ENCODE data around the gene ITCH. TPM values are rescaled to one million over a fixed set of nuclear protein-coding genes. Genes with fewer than 3 reads are reported as not detected.
"Not testable (repeated sequence)": the region's sequence is repeated elsewhere in the genome, so short reads cannot be mapped to it uniquely, and the experiment has no call there.

The ITCH gene
- total RNA-seq, 2 experiments from 2014 or later, result 44.2 to 47.0 TPM

DNA sequence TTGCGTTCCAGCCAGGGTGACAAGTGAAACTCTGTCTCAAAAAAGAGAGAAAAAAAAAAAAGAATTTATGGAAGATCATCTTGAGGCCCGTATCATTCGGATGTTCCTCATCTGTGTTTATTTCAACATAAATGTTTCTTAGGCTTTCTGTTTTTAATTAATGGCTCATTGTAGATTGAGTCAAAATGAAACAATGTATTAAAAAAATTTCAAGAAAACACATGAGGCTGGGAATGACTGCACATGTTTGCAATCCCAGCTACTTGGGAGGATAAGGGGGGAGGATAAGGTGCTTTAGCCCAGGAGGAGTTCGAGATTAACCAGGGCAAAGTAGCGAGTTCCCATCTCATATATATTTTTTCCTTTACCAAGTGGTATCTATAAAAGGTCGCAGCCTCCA, 47.3 kb downstream of the ITCH start:
- no peak overlapping the region for H3K4me3 ChIP-seq (ENCODE audit: low read length)
- peaks cover 57% of the 10 kb centered on the region for H3K36me3 ChIP-seq (ENCODE audit: insufficient read depth, low read length)
- no peak overlapping the region for H3K27ac ChIP-seq (ENCODE audit: low read depth in 1 of 2, low read length in 2 of 2)
- peaks cover 9% of the 10 kb centered on the region for H3K4me1 ChIP-seq (ENCODE audit: insufficient read depth, low read length)
- intact Hi-C loops (cut with DNase I, micrococcal nuclease), result no loop called here
- H3K27me3 ChIP-seq (ENCODE audit: control insufficient read depth in 1 of 2, insufficient read depth in 2 of 2, low read length in 2 of 2), result no peaks in the 10 kb centered on the region
- ATAC-seq (ENCODE audit: poor library complexity), result no peak
- Mint-ChIP-seq H3K27me3 (no peaks in the 10 kb centered on the region), H3K36me3 (ENCODE audit: low read depth) (peaks cover 66% of the 10 kb centered on the region), H3K9me3 (no peaks in the 10 kb centered on the region), H3K4me3 (no peak overlapping the region), H3K27ac (no peak overlapping the region), H3K4me1 (ENCODE audit: low read depth) (peaks cover 24% of the 10 kb centered on the region)
- DNase-seq, result no peak
- ChIA-PET CTCF (no interaction called here), POLR2A (no interaction called here)
- no peaks in the 10 kb centered on the region for H3K9me3 ChIP-seq (ENCODE audit: control insufficient read depth in 1 of 2, insufficient read depth in 1 of 2, low read length in 2 of 2)
- TF ChIP-seq, protein P1, sequence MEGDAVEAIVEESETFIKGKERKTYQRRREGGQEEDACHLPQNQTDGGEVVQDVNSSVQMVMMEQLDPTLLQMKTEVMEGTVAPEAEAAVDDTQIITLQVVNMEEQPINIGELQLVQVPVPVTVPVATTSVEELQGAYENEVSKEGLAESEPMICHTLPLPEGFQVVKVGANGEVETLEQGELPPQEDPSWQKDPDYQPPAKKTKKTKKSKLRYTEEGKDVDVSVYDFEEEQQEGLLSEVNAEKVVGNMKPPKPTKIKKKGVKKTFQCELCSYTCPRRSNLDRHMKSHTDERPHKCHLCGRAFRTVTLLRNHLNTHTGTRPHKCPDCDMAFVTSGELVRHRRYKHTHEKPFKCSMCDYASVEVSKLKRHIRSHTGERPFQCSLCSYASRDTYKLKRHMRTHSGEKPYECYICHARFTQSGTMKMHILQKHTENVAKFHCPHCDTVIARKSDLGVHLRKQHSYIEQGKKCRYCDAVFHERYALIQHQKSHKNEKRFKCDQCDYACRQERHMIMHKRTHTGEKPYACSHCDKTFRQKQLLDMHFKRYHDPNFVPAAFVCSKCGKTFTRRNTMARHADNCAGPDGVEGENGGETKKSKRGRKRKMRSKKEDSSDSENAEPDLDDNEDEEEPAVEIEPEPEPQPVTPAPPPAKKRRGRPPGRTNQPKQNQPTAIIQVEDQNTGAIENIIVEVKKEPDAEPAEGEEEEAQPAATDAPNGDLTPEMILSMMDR (IDR thresholded peaks at IDR 0.05), result no peak

DNA sequence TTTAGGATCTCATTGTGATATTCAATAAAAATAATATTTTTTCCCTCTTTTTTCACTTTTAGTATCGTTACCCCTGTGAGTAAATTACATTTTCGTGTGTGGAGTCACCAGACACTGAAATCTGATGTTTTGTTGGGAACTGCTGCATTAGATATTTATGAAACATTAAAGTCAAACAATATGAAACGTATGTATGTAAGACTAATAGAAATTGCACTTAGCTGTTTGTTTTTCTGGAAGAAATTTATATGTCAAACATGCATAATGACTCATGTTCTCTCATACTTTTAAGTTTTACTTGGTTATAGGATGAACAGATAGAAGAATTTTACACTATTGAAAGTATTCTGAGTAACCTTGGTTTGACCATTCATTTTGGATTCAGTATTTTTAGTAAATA, 49.4 kb downstream of the ITCH start:
- Histone ChIP-seq H3K4me1 (ENCODE audit: insufficient read depth, low read length) (no peaks in the 10 kb centered on the region), H3K9me3 (ENCODE audit: control insufficient read depth in 1 of 2, insufficient read depth in 1 of 2, low read length in 2 of 2) (no peaks in the 10 kb centered on the region), H3K27ac (ENCODE audit: low read depth in 1 of 2, low read length in 2 of 2) (no peak overlapping the region), H3K36me3 (ENCODE audit: insufficient read depth, low read length) (peaks cover 67% of the 10 kb centered on the region), H3K4me3 (ENCODE audit: low read length) (no peak overlapping the region), H3K27me3 (ENCODE audit: control insufficient read depth in 1 of 2, insufficient read depth in 2 of 2, low read length in 2 of 2) (no peaks in the 10 kb centered on the region)
- H3K27ac Mint-ChIP-seq, result no peak overlapping the region
- CTCF ChIA-PET, result no interaction called here
- H3K4me1 Mint-ChIP-seq (ENCODE audit: low read depth), result peaks cover 13% of the 10 kb centered on the region
- TF ChIP-seq, protein P1 (IDR thresholded peaks at IDR 0.05), result no peak
- peaks cover 82% of the 10 kb centered on the region for H3K36me3 Mint-ChIP-seq (ENCODE audit: low read depth)
- ATAC-seq (ENCODE audit: poor library complexity) (no peak), DNase-seq (no peak)
- POLR2A ChIA-PET, result no interaction called here
- no peaks in the 10 kb centered on the region for H3K9me3 Mint-ChIP-seq
- intact Hi-C loops (cut with DNase I, micrococcal nuclease), result no loop called here
- H3K27me3 Mint-ChIP-seq, result no peaks in the 10 kb centered on the region
- H3K4me3 Mint-ChIP-seq, result no peak overlapping the region

DNA sequence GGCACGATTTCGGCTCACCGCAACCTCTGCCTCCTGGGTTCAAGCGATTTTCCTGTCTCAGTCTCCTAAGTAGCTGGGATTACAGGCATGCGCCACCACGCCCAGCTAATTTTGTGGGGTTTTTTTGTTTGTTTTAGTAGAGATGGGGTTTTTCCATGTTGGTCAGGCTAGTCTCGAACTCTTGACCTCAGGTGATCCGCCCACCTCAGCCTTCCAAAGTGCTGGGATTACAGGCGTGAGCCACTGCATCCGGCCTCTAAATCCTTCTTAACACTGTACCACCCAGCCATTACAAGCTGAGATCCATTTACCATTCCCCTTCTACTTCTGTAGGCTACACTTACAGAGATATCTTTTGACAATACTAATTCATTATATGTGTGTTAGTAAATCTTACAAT, 51.5 kb downstream of the ITCH start:
- H3K27ac ChIP-seq (ENCODE audit: low read depth in 1 of 2, low read length in 2 of 2); H3K4me3 ChIP-seq (ENCODE audit: low read length); DNase-seq; H3K4me1 ChIP-seq (ENCODE audit: insufficient read depth, low read length); intact Hi-C loops (cut with DNase I, micrococcal nuclease); ATAC-seq (ENCODE audit: poor library complexity); H3K4me1 Mint-ChIP-seq (ENCODE audit: low read depth); H3K27me3 Mint-ChIP-seq; H3K27me3 ChIP-seq (ENCODE audit: control insufficient read depth in 1 of 2, insufficient read depth in 2 of 2, low read length in 2 of 2); H3K9me3 ChIP-seq (ENCODE audit: control insufficient read depth in 1 of 2, insufficient read depth in 1 of 2, low read length in 2 of 2); POLR2A ChIA-PET; H3K4me3 Mint-ChIP-seq; H3K27ac Mint-ChIP-seq; H3K9me3 Mint-ChIP-seq: not testable (repeated sequence)
- peaks cover 73% of the 10 kb centered on the region for H3K36me3 ChIP-seq (ENCODE audit: insufficient read depth, low read length)
- CTCF ChIA-PET, result interaction anchor here (1.0 kb wide), 1 partner anchor 39 kb away, joined by 3 read pairs; no protein-coding TSS in a partner anchor
- H3K36me3 Mint-ChIP-seq (ENCODE audit: low read depth), result peaks cover 78% of the 10 kb centered on the region

DNA sequence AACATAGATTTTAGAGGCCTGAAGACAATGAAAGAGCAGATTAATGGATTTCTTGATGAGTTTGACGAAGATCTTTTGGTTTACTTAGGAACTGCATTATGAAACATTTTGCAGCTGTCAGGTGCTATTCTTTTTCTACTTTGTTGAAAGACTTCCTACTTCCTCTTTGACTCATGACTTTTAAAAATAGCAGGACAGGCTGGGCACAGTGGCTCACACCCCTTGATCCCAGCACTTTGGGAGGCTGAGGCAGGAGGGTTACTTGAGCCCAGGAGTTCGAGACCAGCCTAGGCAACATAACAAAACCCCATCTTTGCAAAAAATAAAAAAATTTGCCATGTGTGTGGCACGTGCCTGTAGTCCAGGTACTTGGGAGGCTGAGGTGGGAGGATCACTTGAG, 52.0 kb downstream of the ITCH start:
- H3K4me1 Mint-ChIP-seq (ENCODE audit: low read depth), result peaks cover 7% of the 10 kb centered on the region
- no peaks in the 10 kb centered on the region for H3K27me3 Mint-ChIP-seq
- H3K9me3 Mint-ChIP-seq, result no peaks in the 10 kb centered on the region
- H3K36me3 ChIP-seq (ENCODE audit: insufficient read depth, low read length), result peaks cover 69% of the 10 kb centered on the region
- no peaks in the 10 kb centered on the region for H3K4me1 ChIP-seq (ENCODE audit: insufficient read depth, low read length)
- ChIA-PET CTCF (interaction anchor here (1.0 kb wide), 1 partner anchor 39 kb away, joined by 3 read pairs; no protein-coding TSS in a partner anchor), POLR2A (no interaction called here)
- H3K4me3 ChIP-seq (ENCODE audit: low read length), result no peak overlapping the region
- ATAC-seq (ENCODE audit: poor library complexity) (no peak), DNase-seq (no peak)
- no peak overlapping the region for H3K4me3 Mint-ChIP-seq
- no peaks in the 10 kb centered on the region for H3K27me3 ChIP-seq (ENCODE audit: control insufficient read depth in 1 of 2, insufficient read depth in 2 of 2, low read length in 2 of 2)
- no peak overlapping the region for H3K27ac ChIP-seq (ENCODE audit: low read depth in 1 of 2, low read length in 2 of 2)
- TF ChIP-seq, protein P1 (IDR thresholded peaks at IDR 0.05), result no peak
- H3K27ac Mint-ChIP-seq, result no peak overlapping the region
- intact Hi-C loops (cut with DNase I, micrococcal nuclease), result no loop called here
- no peaks in the 10 kb centered on the region for H3K9me3 ChIP-seq (ENCODE audit: control insufficient read depth in 1 of 2, insufficient read depth in 1 of 2, low read length in 2 of 2)
- peaks cover 82% of the 10 kb centered on the region for H3K36me3 Mint-ChIP-seq (ENCODE audit: low read depth)
